Chondrocyte (in vitro differentiated cells): ENCODE results near the gene LRRC4C. TPM values are rescaled to one million over a fixed set of nuclear protein-coding genes. Genes with fewer than 3 reads are reported as not detected.

Experiments
- DNase-seq: peaks from one replicate; pipeline ENCODE4 v3.0.0; 2021; ENCODE audit warnings: mixed read lengths, low spot score
- H3K27ac Mint-ChIP-seq: one replicate; pipeline ENCODE4 v1.8.0; 2021; ENCODE audit warnings: mild to moderate bottlenecking, moderate library complexity, mixed read lengths; ENCODE audit not compliant: unreplicated experiment
- H3K27me3 Mint-ChIP-seq: 2 replicates; pipeline ENCODE4 v1.8.0; 2021; ENCODE audit warnings: low read depth, mixed read lengths
- H3K36me3 Mint-ChIP-seq: 2 replicates; pipeline ENCODE4 v1.8.0; 2021; ENCODE audit warnings: low read depth, mixed read lengths
- H3K4me1 Mint-ChIP-seq: 2 replicates; pipeline ENCODE4 v1.8.0; 2021; ENCODE audit warnings: low read depth, mild to moderate bottlenecking, mixed read lengths
- H3K4me3 Mint-ChIP-seq: one replicate; pipeline ENCODE4 v1.8.0; 2021; ENCODE audit warnings: mild to moderate bottlenecking, moderate library complexity, mixed read lengths; ENCODE audit not compliant: unreplicated experiment
- H3K9me3 Mint-ChIP-seq: 2 replicates; pipeline ENCODE4 v1.8.0; 2021; ENCODE audit warnings: low read depth, mixed read lengths
- CTCF ChIP-seq: fragments of 200-600 bp; sonication (generic); IDR thresholded peaks from 2 replicates; pipeline ENCODE4 v1.5.0; 2021; ENCODE audit warnings: antibody characterized with exemption, mild to moderate bottlenecking, moderate library complexity
- total RNA-seq: library from RNA; stranded (reverse); gene quantifications from 3 replicates; pipeline ENCODE4 v1.2.1, GENCODE V29; 2021

Gene LRRC4C
- total RNA-seq, 1 donor from 2014 or later, result 0.72 TPM

GRCh38 chr11:40290171-40290631, 1169.3 kb downstream of the LRRC4C start:
- no peak for DNase-seq
- Mint-ChIP-seq H3K27me3 (peaks cover 13% of the 10 kb centered on the region), H3K36me3 (no peaks in the 10 kb centered on the region), H3K4me3 (no peak overlapping the region), H3K9me3 (no peaks in the 10 kb centered on the region), H3K27ac (no peak overlapping the region), H3K4me1 (peaks cover 38% of the 10 kb centered on the region)
- TF ChIP-seq CTCF, result no peak

- H3K27ac Mint-ChIP-seq, result no peak overlapping the region
- peaks cover 18% of the 10 kb centered on the region for H3K27me3 Mint-ChIP-seq
- no peak for TF ChIP-seq CTCF
- H3K36me3 Mint-ChIP-seq, result no peaks in the 10 kb centered on the region
- no peak for DNase-seq
- H3K4me1 Mint-ChIP-seq, result peaks cover 38% of the 10 kb centered on the region
- no peaks in the 10 kb centered on the region for H3K9me3 Mint-ChIP-seq
- no peak overlapping the region for H3K4me3 Mint-ChIP-seq
These were observed 1170.1 kb downstream of the LRRC4C start for GRCh38 chr11:40289370-40289769.

- Mint-ChIP-seq H3K4me3 (no peak overlapping the region), H3K27ac (no peak overlapping the region), H3K27me3 (peaks cover 22% of the 10 kb centered on the region), H3K4me1 (peaks cover 34% of the 10 kb centered on the region), H3K36me3 (no peaks in the 10 kb centered on the region), H3K9me3 (no peaks in the 10 kb centered on the region)
- TF ChIP-seq CTCF, result no peak
- no peak for DNase-seq
These were observed 1171.3 kb downstream of the LRRC4C start for GRCh38 chr11:40287916-40288803.

GRCh38 chr11:40286137-40286536, 1173.3 kb downstream of the LRRC4C start:
- H3K4me1 Mint-ChIP-seq, result peaks cover 16% of the 10 kb centered on the region
- H3K36me3 Mint-ChIP-seq, result no peaks in the 10 kb centered on the region
- no peak for DNase-seq
- no peaks in the 10 kb centered on the region for H3K9me3 Mint-ChIP-seq
- no peak overlapping the region for H3K27ac Mint-ChIP-seq
- TF ChIP-seq CTCF, result no peak
- peaks cover 24% of the 10 kb centered on the region for H3K27me3 Mint-ChIP-seq
- H3K4me3 Mint-ChIP-seq, result no peak overlapping the region

- no peaks in the 10 kb centered on the region for H3K36me3 Mint-ChIP-seq
- no peaks in the 10 kb centered on the region for H3K9me3 Mint-ChIP-seq
- no peak for TF ChIP-seq CTCF
- H3K27me3 Mint-ChIP-seq, result peaks cover 27% of the 10 kb centered on the region
- peaks cover 16% of the 10 kb centered on the region for H3K4me1 Mint-ChIP-seq
- DNase-seq, result no peak
- no peak overlapping the region for H3K27ac Mint-ChIP-seq
- H3K4me3 Mint-ChIP-seq, result no peak overlapping the region
These were observed 1173.9 kb downstream of the LRRC4C start for GRCh38 chr11:40285558-40285957.
